ENCODE results near the gene CALHM2.
"Not testable (repeated sequence)": the region's sequence is repeated elsewhere in the genome, so short reads cannot be mapped to it uniquely, and the experiment has no call there.

Gene CALHM2

DNA sequence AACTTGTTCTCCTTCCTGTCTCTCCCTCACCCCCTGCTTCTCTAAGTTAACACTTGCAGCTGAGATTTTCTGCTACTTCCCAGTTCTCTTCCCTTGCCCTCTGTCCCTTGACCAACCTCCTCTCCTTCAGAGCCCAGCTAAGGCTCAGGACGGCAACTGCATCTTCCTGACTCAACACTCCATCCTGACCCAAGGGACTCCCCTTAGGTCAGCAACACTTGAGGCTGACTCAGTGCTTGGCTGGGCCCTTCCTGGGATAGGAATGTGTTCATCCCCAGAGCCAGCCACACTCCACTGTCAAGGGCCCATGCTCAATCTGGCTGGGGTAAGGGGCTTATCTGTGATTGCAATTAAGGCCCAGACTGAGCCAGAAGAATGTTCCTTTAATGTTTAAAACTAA, 3.4 kb downstream of the CALHM2 start:
- DNase-seq: no peak

DNA sequence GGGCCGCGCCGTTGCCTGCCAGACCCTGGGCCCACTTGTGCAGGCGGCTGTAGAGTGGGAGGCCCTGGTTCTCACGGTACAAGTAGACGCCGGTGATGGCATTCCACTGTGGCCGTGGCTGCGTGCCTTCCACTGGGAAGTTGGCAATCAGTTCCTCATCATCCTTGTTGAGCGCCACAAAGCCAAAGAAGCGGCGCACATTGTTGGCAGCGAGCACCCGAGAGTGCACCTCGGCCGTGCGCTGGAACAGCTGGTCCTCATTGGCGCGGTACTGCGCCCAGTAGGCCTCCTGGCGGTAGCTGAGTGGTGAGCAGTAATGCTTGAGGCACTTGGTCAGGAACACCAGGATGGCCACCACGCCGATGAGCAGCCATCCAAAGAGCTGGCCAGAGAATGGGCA, 5.0 kb downstream of the CALHM2 start:
- no peak for DNase-seq

DNA sequence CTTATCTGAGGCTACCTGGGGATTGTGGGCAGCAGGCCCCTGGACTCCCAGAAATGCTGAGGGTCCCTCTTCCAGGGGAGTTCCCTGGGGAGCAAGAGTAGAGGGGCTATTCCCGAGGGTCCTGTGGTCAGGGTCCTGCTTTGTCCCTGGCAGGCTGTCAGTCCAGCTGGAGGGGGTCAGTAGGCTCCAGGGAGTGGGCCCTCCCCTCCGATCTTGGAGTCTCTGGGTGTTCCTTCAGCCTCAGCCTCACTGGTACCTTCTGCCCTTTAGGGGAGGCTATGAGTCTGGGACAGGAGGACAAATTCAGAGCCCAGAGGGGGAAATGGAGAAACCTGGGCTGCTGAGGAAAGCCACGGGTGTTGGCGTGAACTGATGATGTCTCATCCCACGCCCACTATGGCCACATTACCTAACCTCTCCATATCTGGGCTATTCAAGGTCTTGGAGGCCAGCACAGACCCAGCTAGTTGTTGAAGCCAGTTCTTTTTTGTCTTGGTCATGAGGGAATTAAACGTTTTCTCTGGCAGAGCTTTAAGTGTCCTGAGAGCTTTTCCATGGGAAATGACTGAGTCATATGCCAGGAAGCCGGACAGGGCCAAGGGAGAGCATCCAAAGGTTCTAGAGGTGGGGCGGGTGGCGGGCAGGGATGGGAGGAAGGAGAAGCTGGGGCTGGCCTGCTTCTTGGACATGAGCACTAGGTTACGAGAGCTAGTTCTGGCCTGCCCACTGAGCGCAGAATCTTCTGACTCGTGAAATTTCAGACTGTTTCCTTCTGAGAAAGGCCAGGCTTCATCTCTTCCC, 6.2 kb downstream of the CALHM2 start:
- DNase-seq: no peak

DNA sequence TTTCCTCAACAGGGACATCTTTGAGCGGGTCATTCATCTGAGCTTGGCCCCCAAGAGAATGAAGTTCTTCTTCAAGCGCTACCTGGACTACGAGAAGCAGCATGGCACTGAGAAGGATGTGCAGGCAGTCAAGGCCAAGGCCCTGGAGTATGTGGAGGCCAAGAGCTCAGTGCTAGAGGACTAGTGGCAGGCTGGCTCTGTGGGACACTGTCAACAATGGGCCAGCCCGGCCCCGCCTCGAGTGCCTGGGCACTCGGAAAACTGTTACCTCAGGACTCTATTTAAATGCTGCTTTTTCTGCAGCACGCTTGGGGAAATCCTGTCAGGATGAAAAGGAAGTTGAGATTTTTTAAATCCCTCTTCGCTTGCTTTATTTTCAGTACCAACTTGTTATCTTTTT, 6.8 kb downstream of the CALHM2 start:
- no peak for DNase-seq

DNA sequence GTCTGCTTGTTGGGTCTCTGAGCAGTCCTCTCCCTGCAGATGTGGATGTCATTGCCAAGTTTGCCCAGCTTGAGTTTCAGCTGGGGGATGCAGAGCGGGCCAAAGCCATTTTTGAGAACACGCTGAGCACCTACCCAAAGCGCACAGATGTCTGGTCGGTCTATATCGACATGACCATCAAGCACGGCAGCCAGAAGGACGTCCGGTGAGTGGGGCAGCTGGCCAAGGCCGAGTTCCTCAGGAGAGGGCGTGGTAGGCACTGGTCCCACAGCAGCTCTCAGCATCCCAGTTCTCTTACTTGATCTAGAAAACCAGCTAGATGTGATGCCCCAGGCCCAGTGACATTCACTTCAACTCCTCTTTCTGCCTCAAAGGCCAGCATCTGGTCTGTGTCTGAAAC, 7.7 kb downstream of the CALHM2 start:
- no peak for DNase-seq

DNA sequence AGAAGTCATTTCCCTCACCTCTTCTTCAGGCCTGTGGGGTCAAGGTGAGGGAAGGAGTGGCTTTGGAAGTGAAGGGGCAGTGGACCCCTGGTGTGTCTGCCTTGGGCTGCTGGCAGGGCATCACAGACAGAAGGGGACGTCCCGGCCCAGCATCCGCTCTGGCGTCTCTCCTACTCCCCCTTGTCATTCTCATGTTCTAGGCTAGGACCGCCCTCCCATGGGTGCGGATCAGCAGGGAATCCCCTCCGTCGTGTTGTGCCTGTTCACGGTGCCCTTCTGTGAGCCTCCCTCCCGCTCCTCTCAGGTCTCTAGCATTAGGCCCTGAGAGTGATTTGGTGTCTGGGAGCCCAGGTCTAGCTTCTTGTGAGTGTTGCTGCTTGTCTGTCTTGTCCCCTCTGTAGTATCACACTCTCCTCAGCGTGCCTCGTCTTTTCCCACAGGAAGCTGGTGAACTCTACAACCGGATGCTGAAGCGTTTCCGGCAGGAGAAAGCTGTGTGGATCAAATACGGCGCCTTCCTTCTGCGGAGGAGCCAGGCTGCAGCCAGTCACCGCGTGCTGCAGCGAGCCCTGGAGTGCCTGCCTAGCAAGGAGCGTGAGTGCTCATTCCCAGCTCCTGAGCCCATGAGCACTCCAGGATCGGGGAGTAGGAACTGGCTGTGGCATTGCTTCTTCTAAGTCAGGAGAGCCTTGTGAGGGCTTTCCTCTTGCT, 8.5 kb downstream of the CALHM2 start:
- DNase-seq: no peak

DNA sequence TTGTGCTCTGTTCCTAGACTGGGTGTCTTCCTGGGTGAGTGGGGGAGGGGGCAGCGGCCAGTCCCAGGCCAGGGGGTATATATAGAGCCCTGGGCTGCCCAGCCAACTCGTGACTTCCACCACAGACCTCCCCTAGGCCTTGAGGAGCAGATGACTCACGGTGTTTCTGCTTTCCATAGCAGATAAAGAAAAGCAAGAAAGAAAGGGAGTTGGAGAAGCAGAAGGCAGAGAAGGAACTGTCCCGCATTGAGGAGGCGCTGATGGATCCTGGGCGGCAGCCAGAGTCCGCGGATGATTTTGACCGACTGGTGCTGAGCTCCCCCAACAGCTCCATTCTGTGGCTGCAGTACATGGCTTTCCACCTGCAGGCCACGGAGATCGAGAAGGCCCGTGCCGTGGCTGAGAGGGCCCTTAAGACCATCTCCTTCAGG, 10.1 kb downstream of the CALHM2 start:
- DNase-seq: no peak

DNA sequence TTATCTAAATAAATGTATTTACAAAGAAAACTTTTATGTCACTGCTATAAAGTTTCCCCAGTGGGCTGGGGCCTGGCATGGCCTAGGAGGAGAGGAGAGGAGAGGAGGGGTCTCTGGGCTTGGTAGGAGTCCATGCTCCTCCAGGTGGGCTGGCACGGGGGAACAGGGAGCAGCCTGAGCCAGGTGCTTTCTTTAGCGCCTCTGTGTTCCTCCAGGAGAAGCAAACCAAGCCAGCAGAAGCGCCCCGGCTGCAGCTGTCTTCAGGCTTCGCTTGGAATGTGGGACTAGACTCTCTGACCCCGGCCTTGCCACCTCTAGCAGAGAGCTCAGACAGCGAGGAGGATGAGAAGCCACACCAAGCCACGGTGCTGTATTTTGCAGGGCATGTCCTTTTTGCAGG, 10.6 kb downstream of the CALHM2 start:
- no peak for DNase-seq

DNA sequence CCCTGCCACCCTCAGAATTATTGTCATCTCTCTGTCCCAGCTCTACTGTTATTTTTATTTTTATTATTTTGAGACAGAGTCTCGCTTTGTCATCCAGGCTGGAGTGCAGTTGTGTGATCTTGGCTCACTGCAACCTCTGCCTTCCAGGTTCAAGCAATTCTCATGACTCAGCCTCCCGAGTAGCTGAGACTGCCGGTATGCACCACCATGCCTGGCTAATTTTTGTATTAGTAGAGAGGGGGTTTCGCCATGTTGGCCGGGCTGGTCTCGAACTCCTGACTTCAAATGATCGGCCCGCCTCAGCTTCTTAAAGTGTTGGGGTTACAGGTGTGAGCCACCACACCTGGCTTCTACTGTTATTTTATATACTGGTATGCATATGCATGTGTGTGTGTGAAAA, 11.0 kb downstream of the CALHM2 start:
- no peak for DNase-seq

DNA sequence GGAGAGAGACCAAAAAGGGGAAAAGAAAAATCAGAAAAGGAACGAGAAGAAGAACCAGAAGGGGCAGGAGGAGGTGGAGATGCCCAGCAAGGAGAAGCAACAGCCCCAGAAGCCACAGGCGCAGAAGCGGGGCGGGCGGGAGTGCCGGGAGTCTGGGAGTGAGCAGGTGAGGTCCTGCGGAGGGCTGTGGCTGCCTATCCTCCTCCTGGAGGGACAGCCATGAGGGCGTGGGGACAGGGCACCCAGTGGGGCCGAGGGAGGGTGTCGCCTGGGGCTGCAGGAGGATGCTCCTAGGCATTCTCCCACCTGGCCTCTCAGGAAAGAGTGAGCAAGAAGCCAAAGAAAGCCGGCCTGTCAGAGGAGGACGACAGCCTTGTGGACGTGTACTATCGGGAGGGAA, 11.8 kb downstream of the CALHM2 start:
- DNase-seq: no peak

DNA sequence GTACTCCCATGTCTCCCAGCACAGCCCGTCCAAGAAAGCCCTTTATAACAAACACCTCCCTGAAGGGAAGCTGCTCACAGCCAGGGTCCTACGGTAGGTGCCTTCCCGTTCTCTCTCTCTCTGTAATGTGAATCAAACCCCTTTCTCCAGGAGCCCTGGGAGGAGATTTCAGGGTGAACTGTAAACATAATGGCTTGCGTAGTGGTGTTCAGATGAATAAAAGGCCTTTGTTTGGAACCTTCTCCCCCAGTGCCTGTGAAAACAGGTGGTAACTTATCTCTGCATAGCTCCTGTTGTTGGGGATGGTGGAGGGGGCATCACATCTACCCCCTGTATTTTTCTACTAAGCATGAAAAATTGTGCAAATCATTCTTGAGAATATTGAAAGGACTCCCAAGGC, 12.4 kb downstream of the CALHM2 start:
- no peak for DNase-seq

DNA sequence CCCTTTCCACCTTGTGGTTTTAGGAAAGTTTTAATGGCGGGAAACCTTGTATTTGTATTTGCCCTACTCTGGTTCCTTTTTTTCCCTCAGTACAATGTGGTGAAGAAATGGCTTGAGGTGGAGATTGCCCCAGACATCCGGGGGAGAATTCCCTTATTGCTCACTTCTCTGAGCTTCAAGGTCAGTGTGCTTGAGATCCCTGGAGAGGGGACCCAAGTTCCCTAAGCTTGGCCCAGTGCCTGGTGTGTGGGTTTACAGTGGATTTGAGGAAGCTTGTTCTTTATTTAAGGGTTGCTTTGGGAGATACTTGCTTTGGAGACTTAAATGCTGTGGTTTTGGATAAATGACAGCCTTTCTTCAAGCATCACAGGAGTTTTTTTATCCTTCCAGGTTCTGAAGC, 18.3 kb downstream of the CALHM2 start:
- no peak for DNase-seq

DNA sequence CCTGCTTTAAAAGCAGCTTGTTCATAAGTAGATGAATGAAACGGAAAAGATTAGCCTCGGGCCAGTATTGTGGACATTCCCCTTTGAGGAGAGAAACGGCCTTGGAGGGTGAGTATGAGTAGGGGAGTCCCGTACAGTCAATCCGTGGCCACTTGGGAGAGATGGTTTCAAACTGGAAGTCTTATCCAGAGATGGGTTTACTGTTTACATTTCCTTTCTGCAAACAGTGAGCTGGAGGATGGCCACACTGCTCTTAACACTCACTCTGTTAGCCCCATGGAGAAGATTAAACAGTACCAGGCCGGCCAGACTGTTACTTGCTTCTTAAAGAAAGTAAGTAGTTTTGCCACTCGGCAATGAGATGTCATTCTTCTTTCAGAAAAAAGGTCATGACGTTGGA, 20.3 kb downstream of the CALHM2 start:
- no peak for DNase-seq

DNA sequence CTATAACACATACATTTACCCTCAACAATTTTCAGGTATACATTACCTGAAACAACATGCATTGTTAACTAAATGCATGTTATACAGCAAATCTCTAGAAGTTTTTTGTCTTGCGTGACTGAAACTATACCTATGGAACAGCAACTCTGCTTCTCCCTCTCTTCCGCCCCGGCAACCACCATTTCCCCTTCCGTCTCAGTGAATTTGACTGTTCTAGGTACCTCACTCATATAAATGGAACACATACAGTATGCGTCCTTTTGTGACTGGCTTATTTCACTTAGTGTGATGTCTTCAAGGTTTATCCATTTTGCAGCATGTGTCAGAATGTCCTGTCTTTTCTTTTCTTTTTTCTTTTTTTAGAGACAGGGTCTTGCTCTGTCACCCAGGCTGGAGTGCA, 22.5 kb downstream of the CALHM2 start:
- no peak for DNase-seq

DNA sequence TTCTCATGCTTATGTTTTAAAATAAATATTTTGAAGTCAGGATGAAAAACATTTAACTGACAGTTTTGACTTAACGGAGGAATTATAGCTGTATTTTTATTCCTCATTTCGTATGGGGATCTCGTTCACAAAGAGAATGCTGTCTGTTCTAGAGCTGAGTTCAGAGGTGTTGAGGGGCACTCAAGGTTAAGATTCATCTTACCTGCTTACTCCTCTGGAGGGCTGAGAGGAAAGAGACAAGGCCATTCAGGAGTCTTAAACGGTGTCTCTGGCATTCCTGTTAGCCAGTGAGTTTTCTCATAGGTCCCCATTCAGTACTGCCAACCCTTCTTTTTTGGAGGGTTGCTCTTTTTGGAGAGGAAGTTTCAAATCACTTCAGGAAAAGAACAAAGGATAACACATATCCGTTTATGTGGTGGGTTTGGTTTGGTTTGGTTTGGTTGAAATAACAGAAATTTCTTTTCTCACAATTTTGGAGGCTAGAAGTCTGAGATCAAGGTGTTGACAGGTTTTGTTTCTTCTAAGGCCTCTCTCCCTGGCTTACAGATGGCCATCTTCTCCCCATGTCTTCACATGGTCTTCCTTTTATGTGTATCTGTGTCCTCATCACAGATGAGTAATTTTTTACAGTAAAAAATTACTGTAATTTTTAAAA, 23.1 kb downstream of the CALHM2 start:
- no peak for DNase-seq

DNA sequence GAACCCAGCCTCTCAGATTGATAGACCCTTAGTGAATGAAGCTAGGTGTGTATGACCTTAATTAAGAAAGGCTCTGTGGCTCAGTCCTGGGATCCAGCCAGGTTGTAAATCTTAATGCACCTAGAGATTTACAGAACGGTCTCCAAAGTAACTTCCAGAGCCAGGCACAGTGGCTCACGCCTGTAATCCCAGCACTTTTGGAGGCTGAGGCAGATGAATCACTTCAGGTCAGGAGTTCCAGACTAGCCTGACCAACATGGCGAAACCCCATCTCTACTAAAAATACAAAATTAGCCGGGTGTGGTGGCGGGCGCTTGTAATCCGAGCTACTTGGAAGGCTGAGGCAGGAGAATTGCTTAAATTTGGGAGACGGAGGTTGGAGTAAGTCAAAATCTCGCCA, 24.3 kb downstream of the CALHM2 start:
- no peak for DNase-seq

DNA sequence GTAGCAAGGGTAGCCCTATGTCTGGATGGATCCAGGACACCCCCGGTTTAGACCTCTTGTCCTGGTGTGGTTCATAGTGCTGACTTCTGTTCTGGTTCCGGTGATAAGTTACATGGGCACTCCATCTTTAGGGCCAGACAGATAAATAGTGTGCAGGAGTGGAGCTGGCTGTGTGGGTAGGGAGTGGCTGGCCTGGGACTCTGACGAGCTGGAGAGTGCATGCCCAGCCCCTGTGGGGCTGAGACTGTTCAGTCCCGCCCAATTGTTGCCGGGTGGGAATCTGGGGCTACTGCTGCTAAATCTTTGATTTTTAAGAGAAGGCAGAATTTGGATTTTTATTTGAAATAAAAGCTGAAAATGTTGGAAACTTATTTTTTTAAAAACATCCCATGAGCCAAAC, 28.4 kb downstream of the CALHM2 start:
- no peak for DNase-seq

DNA sequence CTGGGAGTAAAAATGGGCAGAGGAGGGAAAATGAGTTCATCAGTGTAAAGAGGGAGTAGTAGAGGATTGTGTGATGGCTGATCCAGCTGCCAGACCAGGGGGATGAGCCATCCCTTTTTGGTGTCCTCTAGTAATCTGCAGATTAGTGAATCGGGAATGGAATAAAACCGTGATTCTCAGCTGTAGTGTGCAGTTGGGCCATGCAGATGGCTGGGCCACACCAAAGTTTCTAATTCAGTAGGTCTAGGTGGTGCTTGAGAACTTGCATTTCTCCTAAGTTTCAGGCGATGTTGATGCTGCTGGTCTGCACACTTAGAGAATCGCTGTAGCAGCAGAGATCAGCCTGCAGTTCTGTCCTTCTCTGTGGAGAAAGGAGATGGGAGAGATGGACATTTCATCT, 33.1 kb downstream of the CALHM2 start:
- no peak for DNase-seq

DNA sequence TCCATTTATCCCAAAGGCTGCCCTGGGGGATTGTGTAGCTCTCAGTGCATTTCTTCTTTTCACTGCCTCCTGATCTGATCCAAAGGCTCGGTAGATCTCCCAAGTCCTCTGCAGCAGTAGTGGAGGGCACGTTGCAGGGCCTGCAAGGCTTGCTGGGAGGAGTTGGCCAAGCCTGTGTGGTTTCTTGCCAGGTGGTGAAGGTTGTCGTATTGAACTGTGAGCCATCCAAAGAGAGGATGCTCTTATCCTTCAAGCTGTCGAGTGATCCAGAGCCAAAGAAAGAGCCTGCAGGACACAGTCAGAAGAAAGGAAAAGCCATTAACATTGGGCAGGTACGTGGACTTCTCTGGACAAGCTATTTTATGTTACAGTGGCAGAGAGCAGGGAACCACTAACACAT, 34.6 kb downstream of the CALHM2 start:
- no peak for DNase-seq

DNA sequence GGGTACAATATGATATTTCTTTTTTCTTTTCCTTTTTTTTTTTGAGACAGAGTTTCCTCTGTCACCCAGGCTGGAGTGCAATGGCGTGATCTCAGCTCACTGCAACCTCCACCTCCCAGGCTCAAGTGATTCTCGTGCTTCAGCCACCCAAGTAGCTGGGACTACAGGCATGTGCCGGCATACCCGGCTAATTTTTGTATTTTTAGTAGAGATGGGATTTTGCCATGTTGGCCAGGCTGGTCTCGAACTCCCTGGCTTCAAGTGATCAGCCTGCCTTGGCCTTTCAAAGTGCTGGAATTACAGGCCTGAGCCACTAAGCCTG, 35.1 kb downstream of the CALHM2 start:
- not testable (repeated sequence) for DNase-seq

DNA sequence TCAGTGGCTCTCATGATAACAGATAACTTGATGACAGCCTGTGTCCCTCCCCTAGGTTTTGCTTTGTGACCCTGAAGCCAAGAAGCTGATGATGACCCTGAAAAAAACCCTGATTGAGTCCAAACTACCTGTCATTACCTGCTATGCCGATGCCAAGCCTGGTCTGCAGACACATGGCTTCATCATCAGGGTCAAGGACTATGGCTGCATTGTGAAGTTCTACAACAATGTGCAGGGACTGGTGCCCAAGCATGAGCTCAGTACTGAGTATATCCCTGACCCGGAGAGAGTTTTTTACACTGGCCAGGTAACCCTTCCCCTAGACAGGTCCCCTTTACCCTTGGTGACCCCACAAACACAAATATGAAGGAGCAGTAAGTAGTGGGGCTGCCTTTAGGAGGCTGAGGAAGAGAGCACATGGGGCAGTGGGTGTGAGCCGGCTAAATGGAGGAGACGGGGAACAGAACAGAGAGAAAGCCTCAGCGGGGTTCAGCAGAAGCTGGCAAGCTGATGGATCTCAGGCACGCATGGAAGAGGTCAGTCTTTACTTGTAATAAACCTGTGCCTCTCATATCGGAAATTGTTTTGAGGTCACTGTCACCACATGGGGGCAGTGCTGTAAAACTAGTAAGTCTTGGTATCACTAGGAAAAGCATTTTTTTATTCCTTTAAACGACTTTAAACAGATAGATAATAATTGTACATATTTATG, 35.6 kb downstream of the CALHM2 start:
- DNase-seq: peak; percentile 51

DNA sequence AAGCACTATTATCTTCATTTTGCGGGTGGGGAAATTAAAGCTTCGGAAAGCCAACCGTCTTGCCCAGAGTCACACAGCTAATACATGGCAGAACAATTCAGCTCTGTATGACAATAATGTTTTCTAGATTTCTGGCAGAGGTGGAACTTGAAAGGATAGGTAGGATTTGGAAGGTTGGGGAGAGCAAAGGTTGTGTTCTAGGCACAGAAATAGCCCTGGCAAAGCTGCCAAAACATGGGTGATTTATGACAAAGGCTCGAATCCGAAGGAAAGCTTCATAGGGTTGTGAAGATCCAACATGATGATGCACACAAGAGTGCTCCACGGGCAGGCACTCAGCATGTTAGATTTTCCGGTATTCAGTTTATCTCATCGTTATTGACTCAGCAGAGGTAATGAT, 36.6 kb downstream of the CALHM2 start:
- no peak for DNase-seq

DNA sequence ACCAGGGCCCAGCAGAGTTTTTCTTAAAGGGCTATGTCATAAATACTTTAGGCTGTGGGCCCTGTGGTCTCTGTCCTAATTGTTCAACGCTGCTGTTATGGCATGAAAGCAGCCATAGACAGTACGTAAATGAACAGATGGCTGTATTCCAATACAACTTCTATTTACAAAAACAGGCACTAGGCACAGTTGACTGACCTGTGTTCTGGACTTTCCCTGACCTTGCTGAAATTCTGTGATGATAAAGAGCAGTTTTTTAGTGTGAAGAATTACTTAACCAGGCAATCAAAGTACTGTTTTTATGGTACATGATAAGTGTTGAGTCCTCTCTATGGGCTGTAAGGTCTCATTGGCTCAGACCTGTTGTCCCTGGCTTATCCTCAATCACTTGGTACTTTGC, 38.6 kb downstream of the CALHM2 start:
- no peak for DNase-seq

Measured in activated T-cell treated with anti-CD3 and anti-CD28 coated beads, Interleukin-2, amount 50 U/mL, for 1 hour (primary cell).